Upper lobe of right lung (tissue), 1 donor: ENCODE results near the gene MTFMT. TPM values are rescaled to one million over a fixed set of nuclear protein-coding genes. Genes with fewer than 3 reads are reported as not detected.
"Not testable (repeated sequence)": the region's sequence is repeated elsewhere in the genome, so short reads cannot be mapped to it uniquely, and the experiment has no call there.

ENCODE experiments used
- ATAC-seq: fragments of 200-7000 bp; cut with Tn5 transposase; one replicate; pipeline ENCODE4 v1.9.1; 2020; ENCODE audit warnings: mild to moderate bottlenecking, moderate library complexity
- DNase-seq: peaks from one replicate; pipeline ENCODE4 v3.0.0-alpha.2; 2020
- H3K27ac ChIP-seq: fragments of 200-600 bp; one replicate; pipeline ENCODE4 v1.8.0; 2022
- H3K27me3 ChIP-seq: fragments of 200-600 bp; one replicate; pipeline ENCODE4 v1.8.0; 2022; ENCODE audit warnings: mild to moderate bottlenecking
- H3K36me3 ChIP-seq: fragments of 200-600 bp; one replicate; pipeline ENCODE4 v1.8.0; 2022
- H3K4me1 ChIP-seq: fragments of 200-600 bp; one replicate; pipeline ENCODE4 v1.8.0; 2022
- H3K4me3 ChIP-seq: fragments of 200-600 bp; one replicate; pipeline ENCODE4 v1.8.0; 2022; ENCODE audit warnings: mild to moderate bottlenecking
- H3K9me3 ChIP-seq: fragments of 200-600 bp; one replicate; pipeline ENCODE4 v1.8.0; 2022
- CTCF ChIP-seq: fragments of 200-600 bp; IDR thresholded peaks from one replicate; pipeline ENCODE4 v1.8.0; 2022; ENCODE audit warnings: antibody characterized with exemption
- intact Hi-C: fragments of 100-400 bp; cut with DNase I; formaldehyde crosslinking; loops from one replicate; pipeline ENCODE4 v1.11.0; 2022
- total RNA-seq: library from RNA; stranded (reverse); fragmentation: NEBNext Ultra II Directional; extraction: Animal tissue kit (Norgen Biotek cat#: 25700); gene quantifications from one replicate; pipeline ENCODE4 v1.2.1, GENCODE V29; 2021
- donor health status: DM: no; HTN: yes; CAD: no; lungs with severe emphysema.

MTFMT gene
- total RNA-seq, 1 donor from 2014 or later: 13.7 TPM

GRCh38 chr15:65048241-65048640 lies 18.8 kb upstream of the MTFMT start:
- no peak for DNase-seq
- Histone ChIP-seq H3K9me3 (no peaks in the 10 kb centered on the region), H3K27me3 (no peaks in the 10 kb centered on the region), H3K4me1 (peaks cover 32% of the 10 kb centered on the region), H3K27ac (no peak overlapping the region), H3K4me3 (no peak overlapping the region), H3K36me3 (no peaks in the 10 kb centered on the region)
- intact Hi-C loops: no loop called here
- no peak for TF ChIP-seq CTCF
- ATAC-seq: no peak

- peak within 1 kb of the TSS; percentile 58 for H3K27ac ChIP-seq
- H3K27me3 ChIP-seq: no peaks in the 10 kb centered on the region
- peak; percentile 88 for ATAC-seq
- intact Hi-C loops: no loop called here
- peaks cover 28% of the 10 kb centered on the region for H3K4me1 ChIP-seq
- peak; percentile 78 for DNase-seq
- no peak for TF ChIP-seq CTCF
- no peaks in the 10 kb centered on the region for H3K36me3 ChIP-seq
- no peak within 1 kb of the TSS for H3K4me3 ChIP-seq
- no peaks in the 10 kb centered on the region for H3K9me3 ChIP-seq
These were observed 15.5 kb upstream of the MTFMT start, which contains the start of gene SLC51B for GRCh38 chr15:65044724-65045481. TSS of gene SLC51B (plus strand) at chr15:65045387. CDS start at chr15:65050005, 4,618 bp downstream.

GRCh38 chr15:65044218-65044617 lies 14.8 kb upstream of the MTFMT start:
- H3K9me3 ChIP-seq, H3K4me3 ChIP-seq, DNase-seq, H3K27me3 ChIP-seq, H3K36me3 ChIP-seq, intact Hi-C loops: not testable (repeated sequence)
- Histone ChIP-seq H3K27ac (peak overlapping the region; percentile 58), H3K4me1 (peaks cover 21% of the 10 kb centered on the region)
- peak; percentile 78 for ATAC-seq

- H3K27ac ChIP-seq: no peak overlapping the region
- no peaks in the 10 kb centered on the region for H3K36me3 ChIP-seq
- H3K4me1 ChIP-seq: peaks cover 20% of the 10 kb centered on the region
- intact Hi-C loops: no loop called here
- no peaks in the 10 kb centered on the region for H3K9me3 ChIP-seq
- ATAC-seq (no peak), DNase-seq (no peak)
- H3K4me3 ChIP-seq: no peak overlapping the region
- no peaks in the 10 kb centered on the region for H3K27me3 ChIP-seq
- no peak for TF ChIP-seq CTCF
These were observed 13.4 kb upstream of the MTFMT start for GRCh38 chr15:65042776-65043327.

- TF ChIP-seq CTCF: no peak
- ATAC-seq: no peak
These were observed 12.3 kb upstream of the MTFMT start for GRCh38 chr15:65041787-65042186.

GRCh38 chr15:65040461-65040860 lies 11.0 kb upstream of the MTFMT start:
- ATAC-seq: no peak
- Histone ChIP-seq H3K4me3 (no peak overlapping the region), H3K27ac (no peak overlapping the region), H3K4me1 (peaks cover 15% of the 10 kb centered on the region), H3K36me3 (no peaks in the 10 kb centered on the region), H3K9me3 (no peaks in the 10 kb centered on the region), H3K27me3 (no peaks in the 10 kb centered on the region)
- intact Hi-C loops: no loop called here
- no peak for TF ChIP-seq CTCF
- no peak for DNase-seq

More at GRCh38 chr15:65041787-65042186, 12.3 kb upstream of the MTFMT start:
- no peaks in the 10 kb centered on the region for H3K27me3 ChIP-seq
- intact Hi-C loops: no loop called here
- H3K4me1 ChIP-seq: peaks cover 20% of the 10 kb centered on the region
- H3K9me3 ChIP-seq: no peaks in the 10 kb centered on the region
- no peaks in the 10 kb centered on the region for H3K36me3 ChIP-seq
- no peak overlapping the region for H3K27ac ChIP-seq
- no peak overlapping the region for H3K4me3 ChIP-seq
- no peak for DNase-seq
